NT2/D1 (cell line): ENCODE data around the gene CHST15.

Experiments used
- DNase-seq: peaks from one replicate; pipeline ENCODE4 v3.0.0-alpha.2; 2011; ENCODE audit warnings: low read depth, low spot score
- H3K27me3 ChIP-seq: 2 replicates; pipeline ENCODE4 v1.6.0; 2011; ENCODE audit warnings: mild to moderate bottlenecking; ENCODE audit not compliant: insufficient read length, insufficient read depth
- H3K36me3 ChIP-seq: 2 replicates; pipeline ENCODE4 v1.6.1; 2011; ENCODE audit warnings: mild to moderate bottlenecking, low read length, mixed read lengths; ENCODE audit not compliant: insufficient read depth, insufficient read length
- H3K4me1 ChIP-seq: 2 replicates; pipeline ENCODE4 v1.5.1; 2011; ENCODE audit not compliant: insufficient read depth, insufficient read length
- H3K4me3 ChIP-seq: 2 replicates; pipeline ENCODE4 v1.5.1; 2011; ENCODE audit warnings: low read depth; ENCODE audit not compliant: insufficient read length
- H3K9ac ChIP-seq: 2 replicates; pipeline ENCODE4 v1.6.0; 2011; ENCODE audit warnings: low read depth; ENCODE audit not compliant: insufficient read length
- H3K9me3 ChIP-seq: 2 replicates; pipeline ENCODE4 v1.5.1; 2011; ENCODE audit warnings: mild to moderate bottlenecking, low read length; ENCODE audit not compliant: insufficient read depth
- SUZ12 ChIP-seq: IDR thresholded peaks from 2 replicates; pipeline ENCODE4 v1.6.1; 2011; ENCODE audit not compliant: insufficient read length, insufficient read depth; ENCODE audit errors: extremely low read depth
- YY1 ChIP-seq: IDR thresholded peaks from 2 replicates; pipeline ENCODE4 v1.6.1; 2011; ENCODE audit not compliant: insufficient read length, insufficient read depth
- ZNF274 ChIP-seq: IDR thresholded peaks from 2 replicates; pipeline ENCODE4 v1.6.1; 2011; ENCODE audit warnings: mild to moderate bottlenecking, low read depth, low read length

CHST15 gene

DNA sequence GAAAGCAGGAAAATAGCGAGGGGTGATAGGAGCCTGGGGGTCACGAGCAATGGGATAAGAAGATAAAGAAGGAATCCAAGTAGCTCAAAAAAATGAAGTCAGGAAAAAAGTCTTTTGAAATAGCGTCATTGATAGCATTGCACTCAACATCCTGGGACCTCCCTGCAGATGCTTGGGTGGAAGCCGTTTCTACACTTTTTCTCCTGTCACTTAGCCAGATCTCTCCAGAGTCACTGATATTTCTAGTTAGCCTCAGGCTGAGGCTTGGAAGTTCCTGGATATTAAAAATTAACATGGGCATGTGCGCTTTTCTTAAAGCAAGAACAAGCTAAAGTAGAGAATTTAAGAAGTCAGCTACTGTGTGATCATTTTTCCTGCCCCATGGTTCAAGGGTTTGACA is 39.5 kb upstream of the CHST15 start:
- TF ChIP-seq SUZ12 (no peak), ZNF274 (no peak), YY1 (no peak)
- H3K4me3 ChIP-seq: no peak overlapping the region
- no peaks in the 10 kb centered on the region for H3K27me3 ChIP-seq
- no peak overlapping the region for H3K9ac ChIP-seq
- H3K36me3 ChIP-seq: no peaks in the 10 kb centered on the region
- H3K9me3 ChIP-seq: no peaks in the 10 kb centered on the region
- peaks cover 7% of the 10 kb centered on the region for H3K4me1 ChIP-seq
- no peak for DNase-seq

DNA sequence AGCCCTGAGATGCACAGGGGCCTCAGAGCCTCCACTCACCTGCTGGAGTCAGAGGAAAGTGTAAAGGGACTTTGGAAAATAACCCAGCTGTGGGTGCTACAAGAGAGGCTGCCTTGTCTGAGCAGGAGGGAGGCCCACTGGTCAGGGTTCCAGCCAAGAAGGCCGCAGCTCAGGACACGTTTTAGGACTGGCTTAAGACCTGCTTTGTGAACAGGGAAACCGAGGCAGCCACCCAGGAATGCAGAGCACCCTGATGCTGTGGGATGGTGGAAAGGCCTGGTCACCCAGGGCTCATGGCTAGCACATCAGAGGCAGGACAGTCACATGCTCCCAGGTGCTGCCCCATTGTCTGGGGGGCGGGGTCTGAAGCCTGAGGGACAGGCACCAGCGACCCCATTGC is 38.9 kb upstream of the CHST15 start:
- no peak overlapping the region for H3K9ac ChIP-seq
- no peaks in the 10 kb centered on the region for H3K27me3 ChIP-seq
- DNase-seq: no peak
- H3K4me3 ChIP-seq: no peak overlapping the region
- H3K4me1 ChIP-seq: peaks cover 7% of the 10 kb centered on the region
- no peaks in the 10 kb centered on the region for H3K9me3 ChIP-seq
- no peak for TF ChIP-seq ZNF274
- TF ChIP-seq YY1: no peak
- TF ChIP-seq SUZ12: no peak
- H3K36me3 ChIP-seq: no peaks in the 10 kb centered on the region

DNA sequence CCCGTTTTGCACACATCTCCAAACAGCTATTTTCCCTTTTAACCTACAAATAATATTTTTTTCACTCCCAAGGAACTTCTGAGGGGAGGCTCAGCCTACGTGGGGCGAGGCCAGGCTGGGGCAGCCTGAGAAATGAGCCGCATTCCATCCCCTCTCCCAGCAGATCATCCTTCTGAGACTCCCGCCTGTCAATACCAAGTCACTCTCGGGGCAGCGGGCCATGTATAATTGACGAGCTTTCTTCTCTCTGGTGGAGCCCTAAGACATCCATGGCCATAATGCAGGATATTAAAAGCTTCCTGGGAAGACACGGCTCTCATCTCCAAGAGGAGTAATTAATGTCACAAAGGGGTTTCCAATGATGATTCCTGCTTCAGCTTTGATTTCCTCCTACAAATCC is 37.8 kb upstream of the CHST15 start:
- H3K9me3 ChIP-seq: no peaks in the 10 kb centered on the region
- no peak overlapping the region for H3K4me3 ChIP-seq
- H3K9ac ChIP-seq: no peak overlapping the region
- peaks cover 7% of the 10 kb centered on the region for H3K4me1 ChIP-seq
- TF ChIP-seq YY1: no peak
- TF ChIP-seq SUZ12: no peak
- no peak for TF ChIP-seq ZNF274
- no peak for DNase-seq
- no peaks in the 10 kb centered on the region for H3K27me3 ChIP-seq
- no peaks in the 10 kb centered on the region for H3K36me3 ChIP-seq

DNA sequence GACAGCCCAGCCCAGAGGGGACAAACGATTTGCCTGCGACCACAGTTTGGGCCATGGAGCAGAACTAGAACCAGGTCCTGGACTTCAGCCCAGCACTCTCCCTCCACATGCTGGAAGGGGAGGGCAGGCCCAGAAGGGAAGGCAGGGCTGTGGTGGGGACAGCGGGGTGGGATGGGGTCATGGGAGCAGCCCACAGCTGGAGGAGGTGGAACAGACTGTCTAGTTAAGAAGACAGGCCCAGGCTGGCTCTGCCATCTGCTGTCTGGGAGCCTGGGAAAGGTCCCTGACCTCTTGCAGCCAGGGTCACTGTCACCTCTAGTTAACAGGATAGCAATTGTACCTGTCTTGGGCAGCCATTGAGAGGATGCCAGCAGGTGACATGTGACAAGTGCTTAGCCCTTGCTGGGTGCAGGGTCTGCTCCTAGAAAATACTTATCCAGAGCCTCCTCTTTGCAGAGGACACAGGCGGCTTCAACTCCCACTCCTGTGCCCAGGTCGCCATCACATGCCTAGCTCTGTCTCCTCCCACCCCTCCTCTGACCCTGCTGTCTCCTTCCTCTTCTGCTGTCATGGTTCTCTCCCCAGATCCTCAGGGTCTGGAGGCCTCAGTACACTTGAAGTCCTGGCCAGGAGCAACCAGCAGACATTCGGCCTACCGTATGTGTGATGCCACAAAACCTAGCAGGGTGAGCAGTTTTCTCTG is 37.0 kb upstream of the CHST15 start:
- Histone ChIP-seq H3K9me3 (no peaks in the 10 kb centered on the region), H3K27me3 (no peaks in the 10 kb centered on the region), H3K4me3 (no peak overlapping the region), H3K9ac (no peak overlapping the region), H3K4me1 (peaks cover 7% of the 10 kb centered on the region), H3K36me3 (no peaks in the 10 kb centered on the region)
- TF ChIP-seq ZNF274 (no peak), SUZ12 (no peak), YY1 (no peak)
- DNase-seq: no peak

DNA sequence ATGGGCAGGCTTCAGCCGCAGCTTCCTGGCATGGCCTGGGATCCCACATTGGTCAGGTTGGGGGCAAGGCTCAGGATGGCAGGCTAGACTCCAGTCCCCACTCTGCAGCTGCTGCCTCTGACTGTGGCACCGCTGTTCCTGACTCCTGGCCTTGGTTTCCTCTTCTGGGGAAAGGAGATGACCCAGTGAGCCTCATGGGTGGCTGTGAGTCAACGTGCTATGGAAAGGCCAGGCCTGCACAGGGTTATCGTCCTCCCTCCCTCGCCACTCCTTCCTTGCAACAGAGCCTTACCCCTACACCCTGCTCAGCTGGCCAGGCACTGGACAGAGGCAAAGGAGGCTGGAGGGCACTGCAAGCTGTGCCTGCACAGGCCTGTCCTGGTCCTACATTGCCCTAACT is 36.1 kb upstream of the CHST15 start:
- Histone ChIP-seq H3K36me3 (no peaks in the 10 kb centered on the region), H3K4me1 (peaks cover 7% of the 10 kb centered on the region), H3K9me3 (no peaks in the 10 kb centered on the region), H3K4me3 (no peak overlapping the region), H3K27me3 (no peaks in the 10 kb centered on the region), H3K9ac (no peak overlapping the region)
- no peak for TF ChIP-seq SUZ12
- no peak for TF ChIP-seq YY1
- TF ChIP-seq ZNF274: no peak
- no peak for DNase-seq

DNA sequence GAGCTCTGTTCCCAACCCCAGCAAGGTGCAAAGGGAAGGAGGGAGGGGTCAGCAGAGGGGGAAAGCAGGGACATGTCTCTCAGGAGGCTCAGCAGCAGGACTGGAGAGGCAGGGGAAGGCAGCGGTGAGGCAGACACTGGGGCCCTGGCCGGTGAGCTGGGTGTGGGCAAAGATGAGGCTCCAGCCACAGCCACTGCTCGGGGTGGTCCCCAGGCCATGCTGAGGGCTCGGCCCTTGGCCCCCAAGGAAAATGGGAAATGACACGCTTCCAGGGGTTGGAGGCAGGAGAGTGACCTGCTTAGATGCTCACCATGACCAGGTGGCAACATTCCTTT is 35.4 kb upstream of the CHST15 start:
- no peaks in the 10 kb centered on the region for H3K9me3 ChIP-seq
- H3K9ac ChIP-seq: no peak overlapping the region
- DNase-seq: no peak
- H3K36me3 ChIP-seq: no peaks in the 10 kb centered on the region
- TF ChIP-seq YY1: no peak
- TF ChIP-seq SUZ12: no peak
- no peak for TF ChIP-seq ZNF274
- no peaks in the 10 kb centered on the region for H3K27me3 ChIP-seq
- peaks cover 7% of the 10 kb centered on the region for H3K4me1 ChIP-seq
- no peak overlapping the region for H3K4me3 ChIP-seq

DNA sequence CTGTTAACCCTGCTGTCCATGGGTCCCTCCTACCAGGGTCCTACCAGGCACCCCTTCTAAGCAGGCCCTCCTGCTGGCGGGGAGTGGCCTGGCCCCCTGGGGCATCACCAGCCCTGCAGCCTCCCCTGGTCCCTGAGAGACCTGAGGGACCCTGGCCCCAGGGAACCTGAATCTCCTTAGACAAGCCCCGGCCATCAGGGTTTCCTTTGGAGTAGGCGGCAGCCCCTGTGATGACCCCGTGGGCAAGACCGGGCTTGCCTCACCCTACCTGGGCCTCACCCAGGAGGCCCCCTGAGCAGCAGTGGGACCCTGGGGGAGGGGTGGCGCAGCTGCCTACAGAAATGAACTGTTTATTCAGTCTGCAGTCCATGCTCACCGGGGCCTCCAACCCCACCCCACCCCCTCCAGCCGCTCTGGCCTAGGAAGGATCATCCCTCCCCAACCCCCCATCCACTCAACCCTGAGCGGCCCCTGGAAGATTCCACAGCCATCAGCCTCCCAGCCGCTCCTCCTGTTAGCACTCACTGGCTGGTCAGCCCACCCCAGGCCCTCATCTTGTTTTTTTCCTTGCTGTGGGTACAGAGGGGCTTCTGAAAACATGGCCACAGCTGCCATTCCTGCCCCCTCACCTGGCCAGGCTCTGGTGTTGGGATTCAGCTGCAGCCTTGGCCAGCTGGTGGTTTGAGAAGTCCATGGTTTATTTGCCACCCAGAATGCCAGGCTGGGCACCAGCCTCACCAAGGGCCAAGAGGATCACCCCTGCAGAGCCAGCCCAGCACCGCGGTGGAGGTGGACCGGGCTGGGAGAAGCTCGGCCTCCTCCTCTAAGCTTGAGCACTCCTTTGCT is 34.8 kb upstream of the CHST15 start:
- DNase-seq: no peak
- Histone ChIP-seq H3K9ac (no peak overlapping the region), H3K4me1 (peaks cover 7% of the 10 kb centered on the region), H3K4me3 (no peak overlapping the region), H3K27me3 (no peaks in the 10 kb centered on the region), H3K9me3 (no peaks in the 10 kb centered on the region), H3K36me3 (no peaks in the 10 kb centered on the region)
- TF ChIP-seq YY1 (no peak), SUZ12 (no peak), ZNF274 (no peak)
